Brain microvascular endothelial cell (primary cell): ENCODE measurements around the gene IPO13.

Experiments used
- DNase-seq: peaks from one replicate; pipeline ENCODE4 v3.0.0-alpha.2; 2020
- H3K27ac ChIP-seq: fragments of 250-450 bp; sonication (Bioruptor Pico); 2 replicates; pipeline ENCODE4 v1.5.1; 2020; ENCODE audit warnings: mild to moderate bottlenecking, moderate library complexity
- H3K27me3 ChIP-seq: fragments of 250-450 bp; sonication (Bioruptor Pico); replicated peaks from 2 replicates; pipeline ENCODE4 v1.5.1; 2020; ENCODE audit warnings: mild to moderate bottlenecking
- H3K36me3 ChIP-seq: fragments of 250-450 bp; sonication (Bioruptor Pico); replicated peaks from 2 replicates; pipeline ENCODE4 v1.5.1; 2020; ENCODE audit warnings: mild to moderate bottlenecking
- H3K4me3 ChIP-seq: 2 replicates; pipeline ENCODE4 v1.5.1; 2011; ENCODE audit warnings: low read depth, mild to moderate bottlenecking, control low read depth, low read length, moderate library complexity
- CTCF ChIP-seq: IDR thresholded peaks from 2 replicates; pipeline ENCODE4 v1.5.1; 2011; ENCODE audit warnings: low read depth, mild to moderate bottlenecking, moderate library complexity, low read length, control low read depth, inconsistent platforms; ENCODE audit errors: missing control alignments
- in situ Hi-C: cut with HindIII; loops from 2 replicates; pipeline ENCODE4 v1.10.0; 2017; ENCODE audit warnings: low sequenced_read_pairs, low pct_ligation_motif_present

IPO13 gene

GRCh38 chr1:43935711-43936427 is 10.9 kb upstream of the IPO13 start:
- TF ChIP-seq CTCF, result no peak
- Histone ChIP-seq H3K36me3 (no peaks in the 10 kb centered on the region), H3K4me3 (peak overlapping the region; percentile 22), H3K27ac (no peak overlapping the region), H3K27me3 (no peaks in the 10 kb centered on the region)
- DNase-seq, result no peak
- in situ Hi-C loops, result loop anchor here (25.0 kb wide), 1 partner anchor 174 kb away; no protein-coding TSS in a partner anchor

DNA sequence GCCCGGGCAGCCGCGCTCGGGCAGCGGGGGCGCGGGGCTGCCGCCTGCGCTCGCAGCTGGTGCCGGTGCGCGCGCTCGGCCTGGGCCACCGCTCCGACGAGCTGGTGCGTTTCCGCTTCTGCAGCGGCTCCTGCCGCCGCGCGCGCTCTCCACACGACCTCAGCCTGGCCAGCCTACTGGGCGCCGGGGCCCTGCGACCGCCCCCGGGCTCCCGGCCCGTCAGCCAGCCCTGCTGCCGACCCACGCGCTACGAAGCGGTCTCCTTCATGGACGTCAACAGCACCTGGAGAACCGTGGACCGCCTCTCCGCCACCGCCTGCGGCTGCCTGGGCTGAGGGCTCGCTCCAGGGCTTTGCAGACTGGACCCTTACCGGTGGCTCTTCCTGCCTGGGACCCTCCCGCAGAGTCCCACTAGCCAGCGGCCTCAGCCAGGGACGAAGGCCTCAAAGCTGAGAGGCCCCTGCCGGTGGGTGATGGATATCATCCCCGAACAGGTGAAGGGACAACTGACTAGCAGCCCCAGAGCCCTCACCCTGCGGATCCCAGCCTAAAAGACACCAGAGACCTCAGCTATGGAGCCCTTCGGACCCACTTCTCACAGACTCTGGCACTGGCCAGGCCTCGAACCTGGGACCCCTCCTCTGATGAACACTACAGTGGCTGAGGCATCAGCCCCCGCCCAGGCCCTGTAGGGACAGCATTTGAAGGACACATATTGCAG is 10.2 kb upstream of the IPO13 start:
- in situ Hi-C loops, result loop anchor here (25.0 kb wide), 1 partner anchor 174 kb away; no protein-coding TSS in a partner anchor
- peak; percentile 50 for TF ChIP-seq CTCF
- Histone ChIP-seq H3K4me3 (peak overlapping the region; percentile 33), H3K36me3 (no peaks in the 10 kb centered on the region), H3K27ac (no peak overlapping the region), H3K27me3 (no peaks in the 10 kb centered on the region)
- DNase-seq, result no peak

- no peaks in the 10 kb centered on the region for H3K36me3 ChIP-seq
- no peaks in the 10 kb centered on the region for H3K27me3 ChIP-seq
- H3K4me3 ChIP-seq, result no peak overlapping the region
- no peak for DNase-seq
- in situ Hi-C loops, result loop anchor here (25.0 kb wide), 1 partner anchor 175 kb away; no protein-coding TSS in a partner anchor
- no peak for TF ChIP-seq CTCF
- H3K27ac ChIP-seq, result no peak overlapping the region
Measured at GRCh38 chr1:43937179-43937865, 9.4 kb upstream of the IPO13 start.

- no peak for TF ChIP-seq CTCF
Measured at GRCh38 chr1:43938383-43938782, 8.4 kb upstream of the IPO13 start.

DNA sequence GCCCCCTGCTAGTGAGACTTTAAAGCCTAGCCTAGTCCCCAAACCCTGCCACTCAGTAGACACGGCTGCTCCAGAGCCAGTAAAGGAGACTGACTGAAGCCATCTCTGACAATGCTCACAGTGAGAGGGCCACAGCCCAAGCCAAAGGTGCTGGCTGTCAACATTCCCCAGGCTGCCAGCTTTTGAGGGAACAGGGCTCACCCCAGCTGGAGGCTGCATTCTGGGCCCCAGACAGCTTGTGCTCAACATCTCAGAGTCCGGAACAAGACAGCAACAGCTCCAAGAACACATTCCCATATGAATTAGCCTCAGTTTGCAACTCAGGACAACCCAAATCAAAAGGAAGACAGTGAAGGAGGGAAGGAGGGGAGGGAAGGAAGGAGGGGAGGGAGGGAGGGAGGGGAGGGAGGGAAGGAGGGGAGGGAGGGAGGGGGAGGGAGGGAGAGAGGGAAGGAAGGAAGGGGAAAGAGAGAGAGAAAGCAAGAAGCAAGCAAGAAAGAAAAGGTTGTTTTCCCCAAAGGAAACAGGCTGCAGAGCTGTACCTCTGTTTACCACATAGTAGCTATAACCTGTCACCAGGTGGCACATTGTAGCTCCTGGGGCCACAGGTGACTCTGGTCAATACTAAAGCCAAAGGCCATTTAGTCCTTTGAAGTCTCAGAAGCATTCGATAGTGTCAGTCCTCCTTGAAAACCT is 7.7 kb upstream of the IPO13 start:
- in situ Hi-C loops, result loop anchor here (25.0 kb wide), 1 partner anchor 177 kb away; no protein-coding TSS in a partner anchor
- TF ChIP-seq CTCF, result no peak
- Histone ChIP-seq H3K27me3 (no peaks in the 10 kb centered on the region), H3K36me3 (no peaks in the 10 kb centered on the region), H3K4me3 (no peak overlapping the region), H3K27ac (no peak overlapping the region)
- DNase-seq, result no peak

More at GRCh38 chr1:43938383-43938782, 8.4 kb upstream of the IPO13 start:
- H3K36me3 ChIP-seq, result no peaks in the 10 kb centered on the region
- no peak overlapping the region for H3K27ac ChIP-seq
- H3K4me3 ChIP-seq, result no peak overlapping the region
- no peaks in the 10 kb centered on the region for H3K27me3 ChIP-seq
- no peak for DNase-seq
- in situ Hi-C loops, result loop anchor here (25.0 kb wide), 1 partner anchor 176 kb away; no protein-coding TSS in a partner anchor
